ENCODE measurements around the gene SH3RF3. TPM values are rescaled to one million over a fixed set of nuclear protein-coding genes. Genes with fewer than 3 reads are reported as not detected.

Gene SH3RF3
- total RNA-seq, 1 donor from 2014 or later, result 59.5 TPM

GRCh38 chr2:109387778-109388469, 258.9 kb downstream of the SH3RF3 start:
- Mint-ChIP-seq H3K9me3 (ENCODE audit: low read depth) (no peaks in the 10 kb centered on the region), H3K4me1 (ENCODE audit: low read depth) (peaks cover 38% of the 10 kb centered on the region), H3K27ac (ENCODE audit: unreplicated experiment) (peak overlapping the region; percentile 19), H3K36me3 (ENCODE audit: low read depth) (peaks cover 27% of the 10 kb centered on the region), H3K4me3 (ENCODE audit: unreplicated experiment) (no peak overlapping the region), H3K27me3 (ENCODE audit: low read depth) (no peaks in the 10 kb centered on the region)
- TF ChIP-seq CTCF (IDR thresholded peaks at IDR 0.05), result no peak
- peak; percentile 66 for DNase-seq (ENCODE audit: low spot score)

GRCh38 chr2:109391243-109391642, 262.2 kb downstream of the SH3RF3 start:
- H3K4me1 Mint-ChIP-seq (ENCODE audit: low read depth), result peaks cover 15% of the 10 kb centered on the region
- peaks cover 28% of the 10 kb centered on the region for H3K36me3 Mint-ChIP-seq (ENCODE audit: low read depth)
- no peak for DNase-seq (ENCODE audit: low spot score)
- no peaks in the 10 kb centered on the region for H3K27me3 Mint-ChIP-seq (ENCODE audit: low read depth)
- TF ChIP-seq CTCF (IDR thresholded peaks at IDR 0.05), result no peak
- no peak overlapping the region for H3K27ac Mint-ChIP-seq (ENCODE audit: unreplicated experiment)
- no peaks in the 10 kb centered on the region for H3K9me3 Mint-ChIP-seq (ENCODE audit: low read depth)
- H3K4me3 Mint-ChIP-seq (ENCODE audit: unreplicated experiment), result no peak overlapping the region

GRCh38 chr2:109392140-109392539, 263.1 kb downstream of the SH3RF3 start:
- Mint-ChIP-seq H3K27ac (ENCODE audit: unreplicated experiment) (peak overlapping the region; percentile 22), H3K36me3 (ENCODE audit: low read depth) (peaks cover 28% of the 10 kb centered on the region), H3K9me3 (ENCODE audit: low read depth) (no peaks in the 10 kb centered on the region), H3K4me1 (ENCODE audit: low read depth) (peaks cover 20% of the 10 kb centered on the region), H3K27me3 (ENCODE audit: low read depth) (no peaks in the 10 kb centered on the region), H3K4me3 (ENCODE audit: unreplicated experiment) (no peak overlapping the region)
- DNase-seq (ENCODE audit: low spot score), result no peak
- no peak for TF ChIP-seq CTCF (IDR thresholded peaks at IDR 0.05)

- H3K4me3 Mint-ChIP-seq (ENCODE audit: unreplicated experiment), result no peak overlapping the region
These were observed 264.0 kb downstream of the SH3RF3 start for GRCh38 chr2:109392816-109393661.

More at GRCh38 chr2:109392816-109393661, 264.0 kb downstream of the SH3RF3 start:
- H3K4me1 Mint-ChIP-seq (ENCODE audit: low read depth), result peaks cover 24% of the 10 kb centered on the region
- H3K9me3 Mint-ChIP-seq (ENCODE audit: low read depth), result no peaks in the 10 kb centered on the region
- peaks cover 23% of the 10 kb centered on the region for H3K36me3 Mint-ChIP-seq (ENCODE audit: low read depth)
- TF ChIP-seq CTCF (IDR thresholded peaks at IDR 0.05), result no peak
- no peak for DNase-seq (ENCODE audit: low spot score)
- H3K27ac Mint-ChIP-seq (ENCODE audit: unreplicated experiment), result no peak overlapping the region
- H3K27me3 Mint-ChIP-seq (ENCODE audit: low read depth), result no peaks in the 10 kb centered on the region

All from chondrocyte (in vitro differentiated cells).